NCI-H2227 treated with DMSO at 0.1 percent for 48 hours (cell line): ENCODE measurements around the gene TMCO6.
"Not testable (repeated sequence)": the region's sequence is repeated elsewhere in the genome, so short reads cannot be mapped to it uniquely, and the experiment has no call there.

Source experiments
- DNase-seq: peaks from one replicate; lab custom pipeline; 2025; lab: John Stamatoyannopoulos, UW

TMCO6 gene

DNA sequence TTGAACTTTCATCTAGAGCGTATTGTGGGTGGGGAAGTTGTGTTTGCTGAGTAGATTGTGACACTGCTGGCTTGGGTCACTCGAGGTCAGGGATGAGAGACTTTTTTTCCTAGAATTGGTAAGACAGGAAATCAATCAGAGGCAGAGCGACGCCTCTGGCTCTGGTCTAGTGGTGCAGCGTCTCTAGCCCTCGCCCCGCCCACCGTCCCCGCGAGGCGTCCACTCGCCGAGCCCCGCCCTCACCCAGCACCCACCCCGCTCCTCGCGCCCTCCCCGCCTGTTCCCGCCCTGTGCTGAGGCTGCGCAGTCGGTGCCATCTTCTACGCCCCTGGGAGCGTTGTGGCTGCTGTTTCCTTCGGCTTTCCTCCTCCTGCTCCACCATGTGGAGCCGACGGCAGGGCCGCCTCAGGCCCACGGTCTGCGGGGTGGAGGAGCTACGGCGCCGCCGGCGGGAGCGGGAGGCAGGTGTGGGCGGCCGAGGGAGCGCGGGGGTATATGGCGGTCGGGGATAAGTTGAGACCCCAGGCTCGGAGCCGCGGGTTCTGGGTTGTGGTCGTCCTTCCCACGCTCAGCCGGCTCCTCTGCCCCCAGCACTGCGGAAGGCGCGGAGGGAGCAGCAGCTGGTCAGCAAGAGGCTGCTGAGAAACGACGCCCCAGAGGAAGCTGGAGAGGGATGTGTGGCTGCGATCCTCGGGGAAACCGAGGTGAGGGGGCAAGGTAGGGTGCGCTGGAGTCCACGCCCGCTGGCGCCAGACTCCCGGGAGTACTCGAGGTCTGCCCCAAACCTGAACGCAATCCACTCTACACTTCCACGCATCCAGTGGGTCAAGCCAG lies at the start of gene TMCO6:
Gene TMCO6, plus strand, starts transcription at position 304 of the 834 bp plus-strand sequence. Its CDS starts 77 bp downstream, at position 381.
- peak; percentile 80 for DNase-seq

- no peak for DNase-seq
Measured at GRCh38 chr5:140590861-140591260, 48.4 kb upstream of the TMCO6 start.

DNA sequence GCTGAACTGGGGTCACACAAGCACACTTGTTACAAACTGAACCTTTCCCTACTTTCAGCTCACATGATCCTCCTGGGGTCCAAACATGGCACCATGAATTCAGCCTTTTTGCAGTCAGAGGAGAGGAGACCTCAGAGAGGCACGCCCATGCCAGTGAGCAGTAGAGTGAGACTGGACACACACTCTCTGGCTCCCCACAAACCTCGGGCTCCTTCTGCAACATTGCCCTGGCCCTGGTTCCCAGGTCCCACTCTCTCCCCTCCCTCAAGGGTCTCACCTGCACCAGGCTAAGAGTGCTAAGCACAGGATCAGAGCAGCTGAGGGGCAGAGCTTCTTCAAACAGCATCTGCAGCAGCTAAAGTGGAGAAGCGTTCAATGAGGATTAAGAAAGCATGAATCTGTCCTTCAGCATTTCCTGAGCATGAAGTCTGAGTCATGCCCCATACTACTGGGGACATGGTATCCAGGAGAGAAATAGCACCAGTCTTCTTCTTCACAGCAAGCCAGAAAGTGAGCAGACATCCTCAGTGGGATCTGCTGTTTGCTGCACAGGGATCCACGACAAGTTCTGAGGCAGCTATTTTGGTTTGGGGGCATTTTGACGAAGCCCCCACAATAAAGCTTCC lies 47.4 kb upstream of the TMCO6 start:
- no peak for DNase-seq

- DNase-seq = not testable (repeated sequence)
Measured at GRCh38 chr5:140593070-140593469, 46.2 kb upstream of the TMCO6 start.

- DNase-seq = no peak
Measured at GRCh38 chr5:140594169-140594568, 45.1 kb upstream of the TMCO6 start.

DNA sequence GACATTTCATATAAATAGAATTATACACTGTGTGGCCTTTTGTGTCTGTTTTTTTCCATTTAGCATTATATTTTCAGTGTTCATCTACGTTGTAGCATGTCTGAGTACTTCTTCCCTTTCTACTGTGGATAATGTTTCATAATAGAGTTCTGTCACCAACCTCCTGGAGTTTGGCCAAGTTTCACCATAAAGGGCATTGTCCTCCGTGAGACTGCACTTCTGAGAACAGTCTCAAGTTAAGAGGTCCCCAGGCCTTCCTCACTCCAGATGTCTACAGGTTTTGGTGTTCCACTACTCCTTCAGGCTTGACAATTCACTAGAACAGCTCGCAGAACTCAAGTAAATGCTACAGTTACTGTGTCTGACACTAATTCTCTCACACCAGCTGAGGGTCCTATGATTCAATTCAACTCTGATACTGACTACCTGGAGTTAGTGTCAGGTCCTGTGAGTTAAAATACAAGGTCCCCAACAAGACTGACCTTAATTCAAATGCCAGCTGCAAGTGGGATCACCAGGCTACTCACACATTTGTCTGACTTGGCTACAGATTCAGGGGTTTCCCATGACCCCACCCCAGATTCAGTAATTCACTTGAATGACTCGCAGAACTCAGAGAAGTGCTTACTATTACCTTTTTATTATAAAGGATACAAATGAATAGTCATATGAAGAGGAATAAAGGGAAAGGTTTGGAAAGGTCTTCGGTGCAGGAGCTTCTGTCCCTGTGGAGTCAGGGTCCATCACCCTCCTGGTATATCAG lies 43.5 kb upstream of the TMCO6 start:
- no peak for DNase-seq

GRCh38 chr5:140596321-140596741 lies 42.9 kb upstream of the TMCO6 start:
- no peak for DNase-seq

DNA sequence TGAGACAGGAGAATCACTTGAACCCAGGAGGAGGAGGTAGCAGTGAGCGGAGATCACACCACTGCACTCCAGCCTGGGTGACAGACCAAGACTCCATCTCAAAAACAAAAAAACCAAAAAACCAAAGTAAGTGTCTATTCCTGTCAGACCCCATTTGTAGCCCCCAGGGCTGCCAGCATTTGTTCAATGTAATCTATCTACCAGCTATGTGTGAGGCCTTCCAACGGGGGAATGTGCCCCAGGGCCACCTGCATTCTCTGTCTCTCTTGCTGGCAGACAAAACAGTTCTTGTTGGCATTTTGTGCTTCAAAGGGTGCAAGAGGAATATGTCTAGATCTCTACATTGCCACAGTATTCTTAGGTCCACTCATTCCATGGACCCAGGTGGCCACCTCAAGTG lies 40.4 kb upstream of the TMCO6 start:
- no peak for DNase-seq

DNA sequence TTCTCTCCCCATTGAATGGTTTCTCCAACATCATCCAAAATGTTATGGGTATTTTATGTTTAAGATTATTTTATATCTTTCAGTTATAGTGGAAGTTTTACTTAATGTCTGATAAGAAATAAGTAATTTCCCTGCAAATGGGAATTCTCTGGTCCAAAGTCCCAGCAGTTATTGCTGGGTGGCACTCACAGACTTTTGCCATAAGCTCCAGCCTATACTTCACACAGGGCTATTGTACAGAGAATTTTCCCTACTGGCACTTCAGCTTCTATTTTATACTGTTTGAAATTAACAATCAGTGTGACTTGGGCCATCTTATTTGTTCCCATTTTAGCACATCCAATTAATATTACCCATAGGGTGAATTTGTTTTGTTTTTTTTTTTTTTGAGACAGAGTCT lies 39.2 kb upstream of the TMCO6 start:
- DNase-seq = no peak

DNA sequence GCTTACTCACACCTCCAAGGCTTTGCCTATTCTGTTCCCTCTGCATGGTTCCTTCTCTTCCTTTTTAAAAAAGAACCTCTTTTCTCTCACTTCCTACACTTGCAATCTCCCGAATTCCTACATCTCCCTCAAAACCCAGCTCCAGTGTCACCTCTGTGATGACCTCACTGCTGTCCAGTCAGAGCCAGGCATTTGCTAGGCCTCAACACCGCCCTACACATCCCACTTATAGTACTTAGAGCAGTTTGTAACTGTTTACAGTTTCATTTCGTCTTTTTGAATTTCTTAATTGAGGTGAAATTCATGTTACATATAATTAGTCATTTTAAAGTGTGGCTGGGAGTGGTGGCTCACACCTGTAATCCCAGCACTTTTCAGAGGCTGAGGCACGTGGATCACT lies 37.1 kb upstream of the TMCO6 start:
- DNase-seq = no peak

- DNase-seq = not testable (repeated sequence)
Measured at GRCh38 chr5:140603446-140603698, 35.9 kb upstream of the TMCO6 start.

GRCh38 chr5:140603734-140604133 lies 35.5 kb upstream of the TMCO6 start:
- DNase-seq = no peak

GRCh38 chr5:140605879-140606278 lies 33.4 kb upstream of the TMCO6 start:
- no peak for DNase-seq

- no peak for DNase-seq
Measured at GRCh38 chr5:140607031-140607430, 32.2 kb upstream of the TMCO6 start.

DNA sequence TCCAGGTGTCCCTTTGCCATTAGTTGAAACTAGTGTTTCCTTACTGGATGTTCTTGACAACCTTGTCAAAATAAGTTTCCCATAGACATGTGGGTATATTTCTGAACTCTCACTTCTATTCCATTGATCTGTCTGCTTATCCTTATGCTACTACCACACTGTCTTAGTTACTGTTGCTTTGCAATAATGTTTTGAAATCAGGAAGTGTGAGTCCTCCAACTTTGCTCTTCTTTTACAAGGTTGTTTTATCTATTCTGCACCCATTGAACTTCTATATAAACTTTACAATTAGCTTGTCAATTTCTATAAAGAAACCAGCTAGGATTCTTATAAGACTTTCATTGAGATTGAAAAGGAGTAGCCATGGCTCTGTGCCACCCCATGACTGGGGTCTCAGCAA lies 30.5 kb upstream of the TMCO6 start:
- DNase-seq = no peak

GRCh38 chr5:140609126-140609525 lies 30.1 kb upstream of the TMCO6 start:
- no peak for DNase-seq

DNA sequence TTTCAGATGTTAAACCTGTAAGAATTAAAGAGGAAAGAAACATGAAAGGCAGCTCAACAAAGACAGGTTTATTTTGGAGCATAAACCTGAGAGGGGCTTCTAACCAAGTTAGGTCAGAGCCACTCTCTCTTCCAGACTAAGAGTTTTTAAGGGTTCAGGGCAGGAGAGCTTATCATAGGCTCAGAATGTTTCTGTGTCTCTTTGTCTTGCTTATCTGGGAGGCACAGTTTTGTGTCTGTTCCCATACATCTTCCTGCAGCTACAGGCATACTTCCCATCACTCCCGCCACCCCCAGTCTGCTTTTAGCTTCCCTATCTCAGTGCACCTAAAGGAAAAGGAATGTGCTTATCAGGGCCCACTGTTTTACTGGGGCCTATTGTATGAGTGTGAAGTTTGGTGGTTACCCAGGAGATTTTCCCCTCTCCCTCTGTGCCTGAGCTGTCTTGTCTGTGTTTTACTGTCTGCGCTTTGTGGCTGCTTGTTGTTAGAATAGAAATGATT lies 28.2 kb upstream of the TMCO6 start:
- no peak for DNase-seq

- DNase-seq = no peak
Measured at GRCh38 chr5:140622301-140622700, 16.9 kb upstream of the TMCO6 start.

DNA sequence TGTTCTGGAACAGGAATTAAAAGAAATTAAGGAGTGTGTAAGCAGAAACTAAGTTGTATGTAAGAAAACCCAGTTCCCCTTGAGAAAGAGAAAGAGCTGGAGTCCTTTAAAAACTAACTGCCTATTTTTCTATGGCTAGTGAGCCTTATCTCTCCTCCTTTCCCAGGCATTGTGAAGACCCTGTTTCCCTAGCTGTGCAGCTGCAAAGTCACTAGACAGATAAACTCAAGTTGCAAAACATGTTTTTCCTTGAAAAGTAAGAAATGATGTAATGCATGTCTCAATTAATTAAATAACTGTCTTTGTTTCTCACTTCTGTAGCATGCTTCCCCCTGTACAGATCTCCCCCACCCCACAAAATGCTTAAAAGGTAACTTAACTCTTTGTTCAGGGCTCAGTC lies 16.2 kb upstream of the TMCO6 start:
- DNase-seq = not testable (repeated sequence)

GRCh38 chr5:140624886-140625285 lies 14.4 kb upstream of the TMCO6 start:
- DNase-seq = not testable (repeated sequence)

- no peak for DNase-seq
Measured at GRCh38 chr5:140627972-140628371, 11.3 kb upstream of the TMCO6 start.

DNA sequence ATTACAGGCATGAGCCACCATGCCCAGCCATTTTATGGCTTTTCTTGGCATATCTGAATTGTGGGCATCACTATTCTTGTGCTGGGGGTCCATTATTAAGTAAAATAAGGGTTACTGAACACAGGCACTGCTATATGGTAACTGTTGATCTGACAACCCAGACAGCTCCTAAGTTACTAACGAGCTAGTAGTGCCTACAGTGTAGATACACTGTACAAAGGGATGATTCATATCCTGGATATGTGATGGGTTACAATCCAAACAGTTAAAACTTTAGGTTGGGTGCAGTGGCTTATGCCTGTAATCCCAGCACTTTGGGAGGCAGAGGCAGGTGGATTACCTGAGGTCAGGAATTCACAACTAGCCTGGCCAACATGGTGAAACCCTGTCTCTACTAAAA lies 10.5 kb upstream of the TMCO6 start:
- DNase-seq = no peak
